Thoracic aorta (tissue), 2 donors: ENCODE results near the gene INTS11. TPM values are rescaled to one million over a fixed set of nuclear protein-coding genes. Genes with fewer than 3 reads are reported as not detected.

Experiments used
- ATAC-seq: fragments of 150-250 bp; one replicate; pipeline ENCODE4 v1.8.0; 2017; ENCODE audit warnings: low read depth; ENCODE audit not compliant: insufficient number of reproducible peaks, low FRiP score
- DNase-seq: peaks from one replicate; pipeline ENCODE4 v3.0.0-alpha.2; 2020; ENCODE audit warnings: low spot score
- H3K27ac ChIP-seq, 2 donors: fragments of 200-600 bp; sonication (generic); 1 replicate in 1 of 2; 2 replicates in 1 of 2; pipeline ENCODE4 v1.5.1; 2016; ENCODE audit warnings: mild to moderate bottlenecking in 2 of 2, moderate library complexity in 2 of 2
- H3K27me3 ChIP-seq: fragments of 200-600 bp; sonication (generic); replicated peaks from 2 replicates; pipeline ENCODE4 v1.6.0; 2016; ENCODE audit warnings: mild to moderate bottlenecking; ENCODE audit not compliant: insufficient read depth
- H3K36me3 ChIP-seq: fragments of 200-600 bp; sonication (generic); one replicate; pipeline ENCODE4 v1.5.1; 2016
- H3K4me1 ChIP-seq, 2 donors: fragments of 200-600 bp; sonication (generic); 1 replicate in 1 of 2; 2 replicates in 1 of 2; pipeline versions ENCODE4 v1.5.1 to v1.6.0; 2016; ENCODE audit warnings: low read depth in 2 of 2, mild to moderate bottlenecking in 1 of 2; ENCODE audit not compliant: control insufficient read depth in 1 of 2
- H3K4me3 ChIP-seq: fragments of 200-600 bp; sonication (generic); 2 replicates; pipeline ENCODE4 v1.5.1; 2016; ENCODE audit warnings: mild to moderate bottlenecking
- H3K9me3 ChIP-seq: fragments of 200-600 bp; sonication (generic); 2 replicates; pipeline ENCODE4 v1.5.1; 2016
- total RNA-seq, 2 donors: library from RNA; depleted of rRNA; stranded (reverse); fragments of >200 nt; gene quantifications; one replicate each; pipeline versions ENCODE4 v1.1.0 to v1.2.3, GENCODE V29; 2016
- TF ChIP-seq, protein P1 (sequence below): fragments of 200-600 bp; sonication (generic); IDR thresholded peaks from one replicate; pipeline ENCODE4 v1.5.1; 2019; ENCODE audit warnings: antibody characterized with exemption

Gene INTS11
- total RNA-seq, 2 donors from 2014 or later = 192 to 195 TPM

DNA sequence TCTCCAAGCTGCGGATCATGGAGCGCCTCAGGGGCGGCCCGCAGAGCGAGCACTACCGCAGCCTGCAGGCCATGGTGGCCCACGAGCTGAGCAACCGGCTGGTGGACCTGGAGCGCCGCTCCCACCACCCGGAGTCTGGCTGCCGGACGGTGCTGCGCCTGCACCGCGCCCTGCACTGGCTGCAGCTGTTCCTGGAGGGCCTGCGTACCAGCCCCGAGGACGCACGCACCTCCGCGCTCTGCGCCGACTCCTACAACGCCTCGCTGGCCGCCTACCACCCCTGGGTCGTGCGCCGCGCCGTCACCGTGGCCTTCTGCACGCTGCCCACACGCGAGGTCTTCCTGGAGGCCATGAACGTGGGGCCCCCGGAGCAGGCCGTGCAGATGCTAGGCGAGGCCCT lies 2.8 kb upstream of the INTS11 start:
- Histone ChIP-seq H3K27me3 (no peaks in the 10 kb centered on the region), H3K4me1 (peaks cover 20 to 26% of the 10 kb centered on the region in 2 donors), H3K36me3 (peaks cover 8% of the 10 kb centered on the region), H3K4me3 (no peak overlapping the region), H3K27ac (no peak overlapping the region), H3K9me3 (no peaks in the 10 kb centered on the region)
- ATAC-seq = no peak
- no peak for DNase-seq
- TF ChIP-seq, protein P1, sequence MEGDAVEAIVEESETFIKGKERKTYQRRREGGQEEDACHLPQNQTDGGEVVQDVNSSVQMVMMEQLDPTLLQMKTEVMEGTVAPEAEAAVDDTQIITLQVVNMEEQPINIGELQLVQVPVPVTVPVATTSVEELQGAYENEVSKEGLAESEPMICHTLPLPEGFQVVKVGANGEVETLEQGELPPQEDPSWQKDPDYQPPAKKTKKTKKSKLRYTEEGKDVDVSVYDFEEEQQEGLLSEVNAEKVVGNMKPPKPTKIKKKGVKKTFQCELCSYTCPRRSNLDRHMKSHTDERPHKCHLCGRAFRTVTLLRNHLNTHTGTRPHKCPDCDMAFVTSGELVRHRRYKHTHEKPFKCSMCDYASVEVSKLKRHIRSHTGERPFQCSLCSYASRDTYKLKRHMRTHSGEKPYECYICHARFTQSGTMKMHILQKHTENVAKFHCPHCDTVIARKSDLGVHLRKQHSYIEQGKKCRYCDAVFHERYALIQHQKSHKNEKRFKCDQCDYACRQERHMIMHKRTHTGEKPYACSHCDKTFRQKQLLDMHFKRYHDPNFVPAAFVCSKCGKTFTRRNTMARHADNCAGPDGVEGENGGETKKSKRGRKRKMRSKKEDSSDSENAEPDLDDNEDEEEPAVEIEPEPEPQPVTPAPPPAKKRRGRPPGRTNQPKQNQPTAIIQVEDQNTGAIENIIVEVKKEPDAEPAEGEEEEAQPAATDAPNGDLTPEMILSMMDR = no peak

DNA sequence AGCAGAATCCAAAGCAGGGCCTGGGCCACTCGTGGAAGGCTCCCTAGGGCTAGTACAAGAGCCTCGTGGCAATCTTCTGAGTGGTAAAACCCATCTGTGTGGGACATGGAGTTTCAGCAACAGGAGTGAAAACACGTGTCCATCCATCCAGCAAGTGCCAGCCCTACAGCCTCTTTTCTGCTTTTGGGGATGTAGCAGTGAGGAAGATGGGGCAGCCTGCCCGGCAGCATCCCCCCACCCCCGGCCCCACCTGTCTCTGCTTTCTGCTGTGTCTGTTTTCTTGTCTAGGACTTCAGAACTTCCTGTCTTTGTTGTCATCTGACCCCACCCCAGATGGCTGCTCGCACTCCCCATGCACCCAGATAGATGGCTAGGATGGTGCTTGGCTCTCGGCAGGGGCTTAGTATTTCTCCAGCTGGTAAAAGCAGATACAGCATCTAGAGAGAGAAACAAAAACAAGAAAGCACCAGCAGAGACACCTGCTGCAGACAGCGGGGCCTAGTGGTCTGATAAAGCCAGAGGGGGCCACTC lies 1.7 kb upstream of the INTS11 start:
- TF ChIP-seq, protein P1 = no peak
- peak overlapping the region in 1 of 2 donors; percentile 9 for H3K27ac ChIP-seq
- ATAC-seq = no peak
- H3K27me3 ChIP-seq = no peaks in the 10 kb centered on the region
- H3K4me3 ChIP-seq = no peak overlapping the region
- no peaks in the 10 kb centered on the region for H3K9me3 ChIP-seq
- peaks cover 8% of the 10 kb centered on the region for H3K36me3 ChIP-seq
- DNase-seq = no peak
- peaks cover 27 to 33% of the 10 kb centered on the region in 2 donors for H3K4me1 ChIP-seq

DNA sequence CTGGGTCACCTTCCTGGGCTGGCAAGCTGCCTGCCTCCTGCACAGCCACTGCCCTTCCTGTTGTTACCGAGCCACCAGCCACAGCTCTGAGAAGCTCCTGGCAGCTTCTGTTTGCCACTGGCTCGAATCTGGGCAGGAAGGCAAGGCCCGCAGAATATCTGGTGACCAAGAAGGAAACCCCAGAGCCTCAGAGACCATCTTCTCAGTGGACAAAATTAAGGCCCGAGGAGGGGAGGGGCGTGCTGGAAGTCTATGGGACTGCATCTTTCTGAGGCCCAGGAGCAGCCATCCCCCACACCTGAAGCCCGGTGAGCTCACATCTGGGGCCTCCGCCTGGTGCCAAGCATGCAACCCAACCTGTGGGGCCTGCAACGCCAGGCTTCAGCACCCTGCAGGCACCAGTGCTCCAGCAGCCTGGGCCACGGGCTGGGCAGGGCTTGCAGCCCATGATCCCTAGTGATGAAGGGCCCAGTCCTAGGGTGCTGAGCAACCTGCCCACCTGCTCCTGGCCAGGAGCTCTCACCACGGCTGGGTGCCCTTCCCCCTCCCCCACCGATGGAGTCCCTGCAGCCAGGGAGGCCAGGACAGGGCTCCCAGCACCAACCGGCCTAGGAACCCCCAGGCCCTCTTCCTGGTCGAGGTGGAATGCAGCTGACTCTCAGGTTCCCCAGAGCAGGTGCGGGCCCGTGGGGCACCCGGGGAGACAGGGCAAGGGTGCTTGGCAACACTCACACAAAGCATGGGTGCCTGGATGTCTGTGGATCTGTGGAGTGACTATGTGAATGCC lies 1.0 kb upstream of the INTS11 start:
- Histone ChIP-seq H3K27ac (peak overlapping the region; percentile 51 to 63), H3K9me3 (no peaks in the 10 kb centered on the region), H3K27me3 (no peaks in the 10 kb centered on the region), H3K36me3 (peaks cover 8% of the 10 kb centered on the region), H3K4me3 (peak overlapping the region; percentile 99), H3K4me1 (peaks cover 27 to 33% of the 10 kb centered on the region in 2 donors)
- no peak for ATAC-seq
- no peak for DNase-seq
- TF ChIP-seq, protein P1 = no peak

DNA sequence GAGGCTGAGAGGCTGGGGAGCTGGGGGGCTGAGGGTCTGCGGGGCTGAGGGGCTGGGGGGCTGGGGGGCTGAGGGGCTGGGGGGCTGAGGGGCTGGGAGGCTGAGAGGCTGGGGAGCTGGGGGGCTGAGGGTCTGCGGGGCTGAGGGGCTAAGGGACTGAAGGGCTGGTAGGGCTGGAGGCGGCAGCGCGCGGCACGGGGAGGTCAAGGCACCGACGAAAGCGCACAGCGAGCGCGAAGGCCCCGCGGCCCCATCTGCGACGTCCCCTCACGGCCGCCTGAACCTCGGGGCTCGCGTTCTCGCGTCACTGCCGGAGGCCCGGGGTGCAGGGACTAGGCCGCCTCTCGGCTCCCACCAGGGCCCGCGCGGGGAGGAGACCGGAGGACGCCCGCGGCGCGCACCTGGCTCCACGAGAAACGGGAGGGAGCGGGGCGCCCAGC lies 356 bp downstream of the INTS11 start:
- peak overlapping the region; percentile 76 to 78 for H3K27ac ChIP-seq
- peak overlapping the region; percentile 99 for H3K4me3 ChIP-seq
- H3K9me3 ChIP-seq = no peaks in the 10 kb centered on the region
- H3K36me3 ChIP-seq = peaks cover 12% of the 10 kb centered on the region
- no peaks in the 10 kb centered on the region for H3K27me3 ChIP-seq
- no peak for DNase-seq
- H3K4me1 ChIP-seq = peaks cover 27 to 42% of the 10 kb centered on the region in 2 donors
- ATAC-seq = no peak
- TF ChIP-seq, protein P1 = no peak

DNA sequence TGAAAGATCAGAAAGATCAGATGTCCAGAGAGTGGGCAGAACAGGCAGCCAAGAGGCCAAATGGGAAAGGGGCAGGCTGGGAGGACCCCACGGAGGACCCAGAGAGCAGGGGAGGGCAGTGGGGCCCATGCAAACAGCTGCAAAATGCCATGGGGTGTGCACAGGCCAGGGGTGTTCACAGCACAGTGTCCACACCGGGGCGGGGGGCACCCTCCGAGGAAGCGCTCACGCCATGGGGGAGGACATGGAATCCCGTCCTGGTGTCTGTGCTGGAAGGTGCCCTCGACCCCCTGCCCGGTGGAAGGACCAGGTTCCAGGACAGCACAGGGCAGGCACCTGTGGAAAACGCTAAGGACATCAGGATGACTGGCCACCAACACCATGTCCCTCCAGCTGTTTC lies 1.5 kb downstream of the INTS11 start:
- H3K9me3 ChIP-seq = no peaks in the 10 kb centered on the region
- DNase-seq (no peak), ATAC-seq (no peak)
- H3K4me3 ChIP-seq = no peak overlapping the region
- H3K27ac ChIP-seq = no peak overlapping the region
- peaks cover 9% of the 10 kb centered on the region for H3K36me3 ChIP-seq
- no peaks in the 10 kb centered on the region for H3K27me3 ChIP-seq
- peaks cover 32 to 54% of the 10 kb centered on the region in 2 donors for H3K4me1 ChIP-seq
- TF ChIP-seq, protein P1 = no peak
